Osteocyte (in vitro differentiated cells): ENCODE data around the gene FARSB. TPM values are rescaled to one million over a fixed set of nuclear protein-coding genes. Genes with fewer than 3 reads are reported as not detected.

Experiments used
- DNase-seq: peaks from one replicate; pipeline ENCODE4 v3.0.0; 2021; ENCODE audit warnings: mixed read lengths; ENCODE audit not compliant: unreplicated experiment; ENCODE audit errors: extremely low spot score
- H3K27ac Mint-ChIP-seq: one replicate; pipeline ENCODE4 v1.8.0; 2021; ENCODE audit warnings: mild to moderate bottlenecking, mixed read lengths; ENCODE audit not compliant: unreplicated experiment
- H3K27me3 Mint-ChIP-seq: one replicate; pipeline ENCODE4 v1.8.0; 2021; ENCODE audit warnings: mixed read lengths; ENCODE audit not compliant: unreplicated experiment
- H3K36me3 Mint-ChIP-seq: one replicate; pipeline ENCODE4 v1.8.0; 2021; ENCODE audit warnings: mixed read lengths; ENCODE audit not compliant: unreplicated experiment
- H3K4me1 Mint-ChIP-seq: one replicate; pipeline ENCODE4 v1.8.0; 2021; ENCODE audit warnings: mixed read lengths; ENCODE audit not compliant: unreplicated experiment
- H3K4me3 Mint-ChIP-seq: one replicate; pipeline ENCODE4 v1.8.0; 2021; ENCODE audit warnings: mild to moderate bottlenecking, moderate library complexity, mixed read lengths; ENCODE audit not compliant: unreplicated experiment
- H3K9me3 Mint-ChIP-seq: one replicate; pipeline ENCODE4 v1.8.0; 2021; ENCODE audit warnings: mixed read lengths; ENCODE audit not compliant: unreplicated experiment
- total RNA-seq: library from RNA; stranded (reverse); gene quantifications from 2 replicates; pipeline ENCODE4 v1.2.1, GENCODE V29; 2021
- TF ChIP-seq, protein P1 (sequence below): fragments of 200-600 bp; sonication (generic); IDR thresholded peaks from 2 replicates; pipeline ENCODE4 v1.5.0; 2021; ENCODE audit warnings: antibody characterized with exemption, mild to moderate bottlenecking, moderate library complexity

FARSB gene
- total RNA-seq, 1 donor from 2014 or later: 15.8 TPM

DNA sequence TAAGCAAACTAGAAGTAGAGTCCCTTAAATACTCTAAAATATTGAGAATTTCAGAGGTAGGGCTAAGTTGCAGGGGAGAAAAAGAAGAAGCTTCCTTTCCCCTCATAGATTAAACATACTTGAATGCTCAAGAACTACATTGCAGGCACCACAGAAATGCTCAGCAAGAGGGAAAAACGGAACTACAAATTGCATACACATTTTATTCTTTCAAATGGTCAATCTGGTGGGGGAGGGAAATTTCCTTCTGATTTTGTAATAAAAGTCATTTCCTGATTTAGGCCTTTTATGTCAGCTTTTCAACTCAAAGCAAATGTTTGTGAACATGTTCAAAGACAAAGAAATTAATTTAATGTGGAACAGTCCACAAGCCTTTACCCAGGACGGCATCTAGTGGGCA, 33.0 kb downstream of the FARSB start:
- no peak for DNase-seq
- TF ChIP-seq, protein P1, sequence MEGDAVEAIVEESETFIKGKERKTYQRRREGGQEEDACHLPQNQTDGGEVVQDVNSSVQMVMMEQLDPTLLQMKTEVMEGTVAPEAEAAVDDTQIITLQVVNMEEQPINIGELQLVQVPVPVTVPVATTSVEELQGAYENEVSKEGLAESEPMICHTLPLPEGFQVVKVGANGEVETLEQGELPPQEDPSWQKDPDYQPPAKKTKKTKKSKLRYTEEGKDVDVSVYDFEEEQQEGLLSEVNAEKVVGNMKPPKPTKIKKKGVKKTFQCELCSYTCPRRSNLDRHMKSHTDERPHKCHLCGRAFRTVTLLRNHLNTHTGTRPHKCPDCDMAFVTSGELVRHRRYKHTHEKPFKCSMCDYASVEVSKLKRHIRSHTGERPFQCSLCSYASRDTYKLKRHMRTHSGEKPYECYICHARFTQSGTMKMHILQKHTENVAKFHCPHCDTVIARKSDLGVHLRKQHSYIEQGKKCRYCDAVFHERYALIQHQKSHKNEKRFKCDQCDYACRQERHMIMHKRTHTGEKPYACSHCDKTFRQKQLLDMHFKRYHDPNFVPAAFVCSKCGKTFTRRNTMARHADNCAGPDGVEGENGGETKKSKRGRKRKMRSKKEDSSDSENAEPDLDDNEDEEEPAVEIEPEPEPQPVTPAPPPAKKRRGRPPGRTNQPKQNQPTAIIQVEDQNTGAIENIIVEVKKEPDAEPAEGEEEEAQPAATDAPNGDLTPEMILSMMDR: no peak
- Mint-ChIP-seq H3K4me1 (peaks cover 7% of the 10 kb centered on the region), H3K27ac (no peak overlapping the region), H3K9me3 (no peaks in the 10 kb centered on the region), H3K4me3 (no peak overlapping the region), H3K36me3 (peaks cover 33% of the 10 kb centered on the region), H3K27me3 (no peaks in the 10 kb centered on the region)

GRCh38 chr2:222621893-222622292, 34.0 kb downstream of the FARSB start:
- no peaks in the 10 kb centered on the region for H3K27me3 Mint-ChIP-seq
- no peaks in the 10 kb centered on the region for H3K9me3 Mint-ChIP-seq
- no peak for DNase-seq
- H3K4me3 Mint-ChIP-seq: no peak overlapping the region
- H3K36me3 Mint-ChIP-seq: peaks cover 29% of the 10 kb centered on the region
- TF ChIP-seq, protein P1: no peak
- no peak overlapping the region for H3K27ac Mint-ChIP-seq
- H3K4me1 Mint-ChIP-seq: no peaks in the 10 kb centered on the region

DNA sequence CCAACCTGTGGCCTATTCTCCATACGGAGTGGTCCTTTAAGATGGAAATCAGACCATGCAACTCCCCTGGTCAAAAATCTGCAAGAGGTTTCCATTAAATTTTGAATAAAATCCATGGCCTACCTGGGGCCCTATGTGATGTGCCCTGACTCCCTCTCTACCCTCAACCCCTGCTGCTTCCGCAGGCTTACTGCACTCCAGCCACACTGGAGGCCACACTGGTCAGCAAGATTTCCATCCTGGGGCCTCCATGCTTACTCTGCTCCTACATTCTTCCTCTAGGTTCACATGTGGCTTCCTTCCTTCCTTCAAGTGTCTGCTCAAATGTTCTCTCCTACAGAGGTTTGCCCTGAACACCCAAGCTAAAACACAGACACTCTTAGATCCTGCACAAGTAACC, 40.6 kb downstream of the FARSB start:
- Mint-ChIP-seq H3K4me1 (no peaks in the 10 kb centered on the region), H3K27me3 (no peaks in the 10 kb centered on the region), H3K9me3 (no peaks in the 10 kb centered on the region), H3K27ac (no peak overlapping the region), H3K4me3 (no peak overlapping the region), H3K36me3 (peaks cover 15% of the 10 kb centered on the region)
- TF ChIP-seq, protein P1: no peak
- no peak for DNase-seq

DNA sequence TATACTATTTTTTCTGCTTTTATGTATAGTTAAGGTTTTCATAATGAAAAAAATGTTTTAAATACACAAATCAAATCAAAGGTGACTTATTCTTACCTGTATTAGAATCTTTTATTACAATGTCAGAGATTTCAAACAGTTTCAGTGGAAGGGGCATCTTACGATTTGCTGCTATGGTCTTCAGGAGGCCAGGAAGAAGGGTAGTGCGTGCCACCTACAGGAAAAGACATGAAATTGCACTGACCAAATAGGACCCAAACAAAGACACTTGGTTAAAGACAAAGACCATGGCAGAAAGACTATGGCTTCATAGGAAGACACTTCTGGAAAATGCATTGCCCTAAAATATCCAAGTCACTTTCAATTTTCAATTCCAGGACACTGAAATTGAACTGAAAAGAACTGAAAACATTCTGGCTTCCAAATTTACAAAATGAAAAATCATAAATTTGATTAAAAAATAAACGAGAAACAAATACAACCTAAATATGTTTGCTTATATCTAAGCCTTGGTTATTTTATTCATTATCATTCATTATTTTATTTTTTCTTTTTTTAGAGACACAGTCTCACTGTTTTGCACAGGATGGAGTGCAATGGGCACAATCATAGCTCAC, 42.1 kb downstream of the FARSB start:
- H3K36me3 Mint-ChIP-seq: peaks cover 11% of the 10 kb centered on the region
- TF ChIP-seq, protein P1: peak; percentile 86
- no peak for DNase-seq
- no peaks in the 10 kb centered on the region for H3K4me1 Mint-ChIP-seq
- no peak overlapping the region for H3K27ac Mint-ChIP-seq
- no peak overlapping the region for H3K4me3 Mint-ChIP-seq
- H3K27me3 Mint-ChIP-seq: no peaks in the 10 kb centered on the region
- H3K9me3 Mint-ChIP-seq: no peaks in the 10 kb centered on the region

DNA sequence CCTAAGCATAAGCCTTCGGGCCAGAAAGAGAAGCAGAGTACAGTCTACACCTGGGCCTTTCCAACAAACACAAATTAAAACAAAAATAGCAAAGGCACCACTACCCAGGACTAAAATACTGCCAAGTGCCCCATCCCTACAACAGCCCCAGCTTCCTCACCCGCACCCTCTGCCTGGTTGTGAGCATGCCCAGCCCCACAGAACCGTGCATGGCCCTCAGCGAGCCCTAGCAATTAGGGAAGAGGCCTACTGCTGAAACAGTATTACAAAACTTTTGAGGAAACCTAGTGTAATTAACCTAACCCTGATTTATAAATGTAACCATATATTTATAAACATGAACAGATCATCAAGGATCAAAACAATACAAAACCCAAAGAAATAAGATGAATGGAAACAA, 44.2 kb downstream of the FARSB start:
- TF ChIP-seq, protein P1: no peak
- no peak for DNase-seq
- no peak overlapping the region for H3K4me3 Mint-ChIP-seq
- H3K36me3 Mint-ChIP-seq: peaks cover 7% of the 10 kb centered on the region
- H3K27ac Mint-ChIP-seq: no peak overlapping the region
- no peaks in the 10 kb centered on the region for H3K9me3 Mint-ChIP-seq
- H3K27me3 Mint-ChIP-seq: no peaks in the 10 kb centered on the region
- no peaks in the 10 kb centered on the region for H3K4me1 Mint-ChIP-seq
